EH (cell line): ENCODE data around the gene NME3.
A peak's percentile ranks its signal among the peaks of the same experiment; 100 is the strongest.
"Not testable (repeated sequence)": the region's sequence is repeated elsewhere in the genome, so short reads cannot be mapped to it uniquely, and the experiment has no call there.

Source experiments
- DNase-seq: peaks from one replicate; pipeline ENCODE4 v3.0.0-alpha.2; 2015; ENCODE audit warnings: low read depth

NME3 gene

DNA sequence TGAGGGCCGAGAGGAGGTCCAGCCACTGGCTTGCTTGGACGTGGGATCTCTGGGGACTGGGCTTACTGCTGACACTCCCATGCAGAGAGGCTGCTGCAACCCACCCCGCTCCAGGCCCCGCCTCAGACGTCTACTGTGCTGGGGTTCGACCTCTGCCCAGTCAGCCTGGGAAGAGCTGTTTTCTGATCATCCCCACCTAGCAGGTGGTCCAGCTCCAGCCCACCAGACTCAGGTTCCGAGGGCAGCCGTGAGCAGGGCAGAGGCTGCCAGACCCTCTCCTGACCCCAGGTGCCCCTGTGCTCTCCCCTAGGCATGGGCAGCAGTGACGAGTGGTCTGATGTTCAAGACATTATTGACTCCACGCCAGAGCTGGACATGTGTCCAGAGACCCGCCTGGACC, 23.4 kb downstream of the NME3 start:
- DNase-seq: no peak

DNA sequence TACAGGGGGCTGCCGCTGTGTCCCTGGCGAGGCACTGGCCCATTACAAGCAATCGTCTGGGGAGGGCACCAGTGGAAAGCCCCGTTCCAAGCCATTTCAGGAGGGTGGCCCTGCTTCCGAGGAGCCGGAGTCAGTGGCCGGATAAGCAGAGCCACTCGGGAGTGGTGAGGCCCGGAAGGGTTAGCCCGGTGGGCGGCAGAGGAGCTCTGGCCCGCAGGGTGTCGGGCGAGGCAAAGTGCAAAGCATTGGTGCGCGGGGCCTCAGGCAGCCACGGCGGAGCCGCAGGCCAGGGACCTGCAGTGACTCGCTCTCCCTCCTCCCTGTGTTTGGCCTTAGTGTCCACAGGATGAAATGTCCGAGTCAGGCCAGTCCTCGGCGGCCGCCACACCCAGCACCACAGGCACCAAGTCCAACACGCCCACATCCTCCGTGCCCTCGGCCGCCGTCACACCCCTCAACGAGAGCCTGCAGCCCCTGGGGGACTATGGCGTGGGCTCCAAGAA, 24.6 kb downstream of the NME3 start:
- peak; percentile 58 for DNase-seq

DNA sequence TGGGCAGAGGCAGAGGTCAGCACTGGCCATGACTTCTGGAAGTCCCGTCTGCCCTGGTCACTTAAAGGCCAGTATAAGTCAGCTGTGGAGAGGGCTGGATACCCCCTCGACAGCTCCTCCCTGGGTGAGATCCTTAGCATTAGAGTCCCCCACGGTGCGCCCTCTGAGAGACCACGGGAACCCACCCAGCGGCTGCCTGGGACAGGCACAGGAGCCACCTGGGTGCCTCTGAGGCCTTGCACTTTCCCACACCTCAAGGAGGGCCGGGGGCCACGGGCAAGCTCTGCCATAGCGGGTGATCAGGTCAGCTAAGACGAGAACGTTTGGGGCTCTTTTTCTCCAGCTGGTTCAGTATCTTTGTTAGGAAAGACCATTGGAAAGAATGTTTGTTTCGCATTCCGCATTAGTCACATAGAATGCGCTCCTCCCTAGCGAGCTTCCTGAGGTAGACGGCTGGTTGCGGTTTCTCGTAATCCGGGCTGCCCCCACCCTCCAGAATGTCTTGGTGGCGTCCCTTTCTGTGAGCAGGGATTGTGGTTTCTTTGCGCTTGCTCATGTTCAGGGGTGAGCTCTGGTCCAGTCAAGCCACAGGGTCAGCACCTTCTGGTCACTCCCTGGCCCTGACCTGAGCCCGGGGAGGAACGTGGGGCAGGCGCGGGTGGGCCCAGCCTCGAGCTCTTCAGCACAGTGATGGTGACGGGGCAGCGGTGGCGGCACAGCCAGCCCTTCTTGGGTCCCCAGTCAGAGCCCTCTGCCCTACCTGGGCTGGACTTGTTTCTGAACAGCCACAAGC, 25.2 kb downstream of the NME3 start:
- DNase-seq: peak; percentile 88

DNA sequence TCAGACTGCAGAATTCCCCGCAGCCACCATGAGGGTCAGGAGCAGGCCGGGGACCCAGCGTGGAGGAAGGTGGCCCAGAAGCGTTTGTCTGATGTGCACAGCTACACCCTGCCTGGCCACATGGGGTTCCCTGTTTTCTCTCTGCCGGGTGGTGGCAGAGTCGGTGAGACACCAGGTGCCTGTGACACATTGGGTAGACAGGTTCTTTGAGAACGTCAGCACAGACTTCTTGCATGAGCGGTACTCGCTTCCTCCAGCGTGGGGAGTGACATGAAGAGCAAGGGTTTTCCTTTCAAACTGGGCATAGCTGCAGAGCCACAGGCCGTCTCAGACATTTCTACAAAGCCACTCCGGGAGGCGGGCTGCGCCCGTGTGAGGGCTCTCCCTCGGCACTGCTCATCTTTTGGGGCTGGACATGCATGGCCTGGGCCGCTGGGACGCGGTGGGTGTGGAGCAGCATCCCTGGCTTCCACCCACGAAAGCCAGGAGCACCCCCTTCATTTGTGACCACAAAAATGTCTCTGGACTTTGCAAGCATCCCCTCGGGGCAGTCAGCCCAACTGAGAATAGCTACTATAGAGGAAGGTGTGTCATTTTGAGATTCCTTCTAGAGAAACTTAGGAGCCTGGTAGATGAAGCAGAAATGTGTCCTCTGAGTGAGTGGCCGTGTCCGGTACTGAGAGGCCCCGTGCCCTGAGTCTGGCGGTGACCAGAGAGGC, 26.0 kb downstream of the NME3 start:
- DNase-seq: peak; percentile 96

DNA sequence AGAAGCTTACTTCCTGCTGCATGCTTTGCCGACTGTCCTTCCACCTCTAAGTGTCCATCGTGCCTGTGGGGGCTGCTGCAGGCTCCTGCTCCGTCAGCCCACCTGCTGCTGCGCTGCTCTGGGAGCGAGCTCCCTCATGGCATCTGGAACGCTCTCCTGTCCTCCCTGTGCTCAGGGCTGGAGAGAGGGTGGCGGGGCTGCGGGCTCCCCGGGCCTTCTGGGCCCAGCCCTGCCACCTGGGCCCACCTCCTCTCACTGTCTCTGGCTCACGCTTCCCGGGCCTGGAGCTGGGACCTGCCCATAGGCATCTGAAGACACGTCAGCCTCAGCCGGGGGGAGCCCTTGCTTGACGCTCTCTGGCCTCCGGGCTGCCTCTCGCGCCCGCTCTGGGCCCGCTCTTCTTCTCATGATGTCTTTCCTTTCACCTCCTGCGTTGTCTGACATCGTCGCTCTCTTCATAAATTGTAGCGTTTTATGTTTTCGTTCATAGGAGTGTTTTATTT, 27.0 kb downstream of the NME3 start:
- no peak for DNase-seq

DNA sequence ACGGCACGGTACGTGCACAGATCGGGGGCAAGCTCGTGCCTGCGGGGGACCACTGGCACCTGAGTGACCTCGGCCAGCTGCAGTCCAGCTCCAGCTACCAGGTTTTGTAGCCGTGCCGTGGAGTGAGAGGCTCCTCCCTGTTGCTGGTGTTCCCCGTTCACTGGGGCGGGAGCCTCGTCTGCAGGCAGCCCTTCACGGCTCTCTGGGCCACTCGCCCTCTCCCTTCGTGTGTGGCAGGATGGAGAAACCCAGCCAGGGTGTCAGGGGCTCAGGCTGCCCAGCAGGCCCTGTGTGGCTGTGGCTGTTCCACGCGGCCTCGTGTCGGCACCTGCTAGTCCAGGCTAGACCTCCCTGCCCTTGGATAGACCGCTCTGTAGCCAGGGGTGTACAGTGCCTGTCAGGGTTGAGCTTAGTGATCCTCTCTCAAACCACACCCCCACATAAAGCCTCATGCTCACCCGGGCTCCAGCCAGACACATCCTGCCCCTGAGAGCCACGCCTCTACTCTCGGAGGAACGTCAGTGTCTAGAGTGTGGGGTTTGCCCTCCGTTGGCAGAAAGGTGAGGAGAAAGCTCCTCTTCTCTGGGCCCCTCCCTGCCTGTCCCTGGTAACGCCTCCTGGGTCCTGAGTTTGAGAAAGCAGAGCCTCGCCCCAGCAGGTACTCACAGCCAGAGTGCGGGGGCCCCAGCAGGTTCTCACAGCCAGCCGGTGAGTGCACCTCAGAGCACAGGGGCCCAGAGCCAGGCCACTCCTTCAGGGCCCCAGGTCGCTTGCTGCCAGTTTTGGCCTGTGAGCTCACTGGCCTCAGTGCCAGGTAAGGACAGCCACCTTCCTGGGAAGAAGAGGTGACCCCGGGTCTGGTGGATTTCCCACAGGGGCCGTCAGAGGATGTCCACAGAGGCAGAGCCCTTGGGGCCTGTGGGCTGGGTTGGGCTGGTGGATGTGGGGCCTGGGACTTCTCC, 27.7 kb downstream of the NME3 start:
- no peak for DNase-seq

DNA sequence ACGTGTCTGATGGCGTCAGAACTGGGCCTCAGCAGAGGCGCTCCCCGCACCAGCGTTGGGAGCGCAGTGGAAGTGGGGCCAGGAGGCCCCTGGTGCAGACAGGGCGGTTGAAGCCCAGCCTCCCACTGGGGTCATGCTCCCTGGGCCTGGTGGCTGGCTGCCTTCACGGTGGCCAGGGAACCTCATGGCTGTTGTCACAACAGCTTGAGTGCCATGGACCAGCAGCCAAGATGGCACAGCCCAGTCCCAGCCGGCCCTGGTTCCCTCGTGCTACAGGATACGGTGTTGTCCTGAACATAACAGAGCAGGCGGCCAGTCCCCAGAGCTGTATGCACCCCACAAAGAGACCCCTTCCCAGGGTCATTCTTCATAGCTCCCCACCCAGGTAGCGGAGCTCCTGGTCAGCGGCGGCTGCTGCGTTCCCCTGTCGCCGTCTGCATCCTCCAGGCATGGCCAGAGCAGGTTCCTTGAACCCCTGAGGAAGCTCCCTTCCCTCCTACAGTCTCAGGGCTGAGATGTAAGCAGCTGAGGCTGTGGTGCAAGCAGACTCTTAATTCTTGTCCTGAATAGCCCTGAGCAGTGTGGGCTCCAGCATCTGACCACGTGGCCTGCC, 29.7 kb downstream of the NME3 start:
- no peak for DNase-seq

DNA sequence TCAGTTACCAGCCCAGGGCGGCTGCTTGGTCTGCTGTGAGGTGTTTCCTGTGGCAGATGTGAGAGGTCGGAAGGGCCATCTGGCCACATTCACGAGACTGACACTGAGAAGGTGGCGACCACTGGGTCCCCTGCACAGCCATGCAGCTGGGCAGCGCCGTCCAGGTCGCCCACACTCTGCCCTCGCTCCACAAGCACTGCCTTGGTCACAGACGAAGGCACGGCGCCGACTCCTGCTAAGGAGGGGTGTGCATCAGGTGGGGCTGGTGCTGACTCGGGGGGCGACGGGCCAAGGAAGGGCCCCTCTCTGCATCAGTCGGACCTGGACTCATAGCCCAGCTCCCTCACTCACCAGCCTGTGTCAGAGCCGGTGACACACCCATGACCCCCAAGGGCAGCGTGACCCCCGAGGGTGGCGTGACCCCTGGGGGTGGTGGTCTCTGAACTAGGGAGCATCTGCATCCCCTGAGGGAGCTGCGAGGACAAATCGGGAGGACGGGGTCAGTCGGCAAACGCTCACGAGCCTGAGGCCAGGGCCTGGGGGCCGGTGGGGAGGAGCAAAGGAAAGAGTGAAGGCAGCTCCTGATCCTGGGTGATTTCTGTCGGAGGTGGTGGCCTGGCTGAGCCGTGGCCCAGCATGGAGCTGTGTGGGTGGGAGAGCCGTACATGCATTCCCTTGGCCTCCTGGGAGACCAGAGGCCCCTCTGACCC, 30.4 kb downstream of the NME3 start:
- no peak for DNase-seq

DNA sequence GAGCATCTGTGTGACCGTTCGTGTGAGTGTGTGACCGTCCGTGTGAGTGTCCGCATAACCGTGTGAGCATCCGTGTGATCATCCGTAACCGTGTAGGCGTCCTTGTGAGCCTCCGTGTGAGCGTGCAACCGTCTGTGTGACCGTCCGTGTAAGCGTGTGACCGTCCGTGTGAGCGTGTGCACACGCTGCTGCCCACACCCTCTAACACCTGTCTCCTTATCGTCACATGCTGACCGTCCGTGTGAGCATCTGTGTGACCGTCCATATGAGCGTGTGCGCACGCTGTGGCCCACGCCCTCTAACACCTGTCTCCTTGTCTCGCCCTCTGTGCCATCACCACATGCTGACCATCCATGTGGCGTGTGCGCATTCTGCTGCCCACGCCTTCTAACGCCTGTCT, 31.1 kb downstream of the NME3 start:
- DNase-seq: no peak

DNA sequence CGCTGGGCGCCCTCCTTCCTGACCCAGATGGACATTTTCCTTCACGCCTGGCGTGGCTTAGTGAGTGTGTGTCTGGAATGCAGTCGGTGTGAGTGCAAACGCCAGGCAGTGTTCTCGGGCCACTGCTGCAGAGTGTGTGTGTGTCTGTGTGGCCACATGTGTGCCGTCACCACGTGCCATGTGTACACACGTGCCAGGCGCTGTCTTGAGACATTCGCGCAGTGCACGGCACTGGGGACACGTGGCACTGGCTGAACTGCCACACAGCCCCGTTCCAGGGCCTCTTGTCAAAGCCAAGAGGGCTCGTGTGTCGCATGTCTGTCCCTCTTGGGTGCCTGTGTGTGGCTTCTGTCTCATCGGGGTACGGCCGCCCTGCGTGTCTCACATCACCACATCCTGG, 36.5 kb downstream of the NME3 start:
- no peak for DNase-seq

DNA sequence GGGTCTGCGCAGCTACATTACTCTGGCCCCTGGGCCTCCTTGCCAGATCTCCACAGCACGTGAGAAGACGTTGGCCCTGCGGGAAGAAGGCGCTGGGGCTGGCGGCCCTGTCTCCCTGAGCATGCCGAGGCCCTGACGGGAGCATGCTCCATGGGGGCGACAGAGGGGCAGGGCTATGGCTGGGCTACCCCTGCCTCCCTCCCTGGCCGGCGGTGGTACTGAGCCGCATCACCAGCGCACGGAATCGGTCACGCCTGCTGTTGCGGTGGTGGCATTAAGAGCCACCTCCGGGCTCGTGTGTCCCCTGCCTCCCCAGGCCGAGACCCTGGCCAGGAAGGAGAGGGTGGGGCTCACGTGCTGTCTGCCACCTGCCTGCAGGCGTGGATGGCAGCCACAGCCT, 37.2 kb downstream of the NME3 start:
- DNase-seq: no peak

DNA sequence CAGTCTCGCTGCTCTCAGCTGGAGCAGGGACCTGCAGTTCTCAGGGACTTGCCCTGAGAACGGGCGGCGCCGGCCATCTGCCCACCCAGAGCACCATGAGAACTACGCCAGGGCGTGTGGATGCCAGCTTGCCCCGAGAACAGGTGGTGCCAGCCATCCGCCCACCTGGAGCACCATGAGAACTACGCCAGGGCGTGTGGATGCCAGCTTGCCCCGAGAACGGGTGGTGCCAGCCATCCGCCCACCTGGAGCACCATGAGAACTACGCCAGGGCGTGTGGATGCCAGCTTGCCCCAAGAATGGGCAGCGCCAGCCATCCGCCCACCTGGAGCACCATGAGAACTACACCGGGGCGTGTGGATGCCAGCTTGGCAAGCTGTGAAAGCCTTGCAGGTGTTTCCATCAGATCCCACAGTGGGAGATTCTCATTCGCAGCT, 38.8 kb downstream of the NME3 start:
- not testable (repeated sequence) for DNase-seq

DNA sequence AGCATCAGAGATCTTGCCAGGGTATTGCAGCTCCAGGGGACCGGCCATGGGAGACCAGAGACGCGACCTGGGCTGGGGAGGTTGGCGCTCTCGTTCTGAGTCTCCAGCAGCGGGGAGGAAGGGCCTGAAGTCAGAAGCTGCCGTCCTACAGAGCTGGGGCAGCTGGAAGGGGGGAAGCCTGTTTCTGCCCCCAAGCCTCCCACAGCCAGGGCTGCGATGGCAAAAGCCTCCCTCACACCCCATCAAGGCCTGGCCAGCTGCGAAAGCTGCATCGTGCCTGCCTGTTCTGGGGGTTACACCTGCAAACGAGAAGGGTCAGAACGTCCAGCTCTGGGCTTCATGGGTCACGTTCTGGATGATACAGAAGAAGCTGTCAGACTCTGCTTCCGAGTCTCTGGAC, 39.3 kb downstream of the NME3 start:
- no peak for DNase-seq

DNA sequence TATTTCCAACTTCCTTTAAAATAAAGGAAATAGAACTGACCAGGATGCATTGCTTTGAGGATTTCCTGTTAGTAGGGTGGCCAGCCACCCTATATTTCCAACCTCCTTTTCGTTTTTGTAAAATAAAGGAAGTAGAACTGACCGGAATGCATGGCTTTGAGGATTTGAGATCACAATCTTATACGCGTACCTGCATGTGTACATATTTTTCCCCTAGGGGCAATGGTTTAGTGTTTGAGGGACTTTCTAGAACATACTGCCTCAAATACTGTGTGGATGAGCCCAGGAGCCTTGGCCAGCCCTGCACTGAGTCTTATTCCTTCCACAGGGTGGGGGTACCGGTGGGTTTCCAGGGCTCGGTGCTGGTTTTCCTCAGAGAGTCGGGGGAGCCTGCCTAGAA, 39.7 kb downstream of the NME3 start:
- DNase-seq: no peak

DNA sequence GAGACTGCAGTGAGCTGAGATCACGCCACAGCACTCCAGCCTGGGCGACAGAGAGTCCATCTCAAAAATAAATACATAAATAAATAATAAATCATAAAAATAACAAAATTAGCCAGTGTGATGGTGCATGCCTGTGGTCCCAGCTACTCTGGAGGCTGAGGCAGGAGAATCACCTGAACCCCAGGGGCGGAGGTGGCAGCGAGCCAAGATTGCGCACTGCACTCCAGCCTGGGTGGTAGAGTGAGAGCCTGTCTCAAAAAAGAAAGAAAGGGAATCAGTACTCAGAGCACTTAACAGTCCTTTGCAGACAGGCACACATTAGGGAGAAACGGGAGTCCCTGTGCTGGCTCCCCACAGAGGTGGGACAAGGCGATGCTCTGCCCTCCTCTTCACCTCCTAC, 40.3 kb downstream of the NME3 start:
- DNase-seq: no peak

DNA sequence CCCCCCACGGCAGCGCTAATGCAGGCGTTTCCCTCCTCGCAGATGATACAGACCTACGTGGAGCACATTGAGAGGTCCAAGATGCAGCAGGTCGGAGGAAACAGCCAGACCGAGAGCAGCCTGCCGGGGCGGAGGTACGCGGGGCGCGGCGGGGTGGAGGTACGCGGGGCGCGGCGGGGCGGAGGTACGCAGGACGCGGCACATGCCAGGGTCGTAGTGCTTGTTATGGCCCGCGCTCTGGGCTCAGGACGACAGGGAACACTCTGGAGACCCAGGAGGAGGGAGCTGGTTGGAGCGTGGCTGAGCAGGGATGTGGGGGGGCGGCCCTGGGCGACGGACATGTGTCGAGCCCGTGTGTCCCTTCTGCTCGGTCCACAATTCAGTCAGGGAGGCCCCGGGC, 41.9 kb downstream of the NME3 start:
- no peak for DNase-seq

DNA sequence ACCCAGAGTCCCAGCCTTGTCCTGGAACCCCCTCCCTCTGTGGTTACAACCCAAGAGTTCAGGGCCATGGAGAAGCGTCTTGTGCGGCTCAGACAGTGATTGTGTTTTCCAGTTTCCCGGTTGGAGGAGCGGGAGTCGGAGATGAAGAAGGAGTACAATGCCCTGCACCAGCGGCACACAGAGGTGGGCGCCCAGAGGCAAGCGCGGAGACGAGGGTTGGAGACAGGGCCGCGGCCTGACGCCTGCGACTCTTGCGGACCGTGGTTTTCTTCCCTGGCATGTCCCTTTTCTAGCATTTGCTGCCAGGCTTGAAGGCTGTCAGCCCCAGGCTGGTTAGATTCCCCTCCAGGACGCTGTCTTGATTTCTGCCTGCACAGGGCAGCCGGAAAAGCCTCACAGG, 42.3 kb downstream of the NME3 start:
- no peak for DNase-seq

DNA sequence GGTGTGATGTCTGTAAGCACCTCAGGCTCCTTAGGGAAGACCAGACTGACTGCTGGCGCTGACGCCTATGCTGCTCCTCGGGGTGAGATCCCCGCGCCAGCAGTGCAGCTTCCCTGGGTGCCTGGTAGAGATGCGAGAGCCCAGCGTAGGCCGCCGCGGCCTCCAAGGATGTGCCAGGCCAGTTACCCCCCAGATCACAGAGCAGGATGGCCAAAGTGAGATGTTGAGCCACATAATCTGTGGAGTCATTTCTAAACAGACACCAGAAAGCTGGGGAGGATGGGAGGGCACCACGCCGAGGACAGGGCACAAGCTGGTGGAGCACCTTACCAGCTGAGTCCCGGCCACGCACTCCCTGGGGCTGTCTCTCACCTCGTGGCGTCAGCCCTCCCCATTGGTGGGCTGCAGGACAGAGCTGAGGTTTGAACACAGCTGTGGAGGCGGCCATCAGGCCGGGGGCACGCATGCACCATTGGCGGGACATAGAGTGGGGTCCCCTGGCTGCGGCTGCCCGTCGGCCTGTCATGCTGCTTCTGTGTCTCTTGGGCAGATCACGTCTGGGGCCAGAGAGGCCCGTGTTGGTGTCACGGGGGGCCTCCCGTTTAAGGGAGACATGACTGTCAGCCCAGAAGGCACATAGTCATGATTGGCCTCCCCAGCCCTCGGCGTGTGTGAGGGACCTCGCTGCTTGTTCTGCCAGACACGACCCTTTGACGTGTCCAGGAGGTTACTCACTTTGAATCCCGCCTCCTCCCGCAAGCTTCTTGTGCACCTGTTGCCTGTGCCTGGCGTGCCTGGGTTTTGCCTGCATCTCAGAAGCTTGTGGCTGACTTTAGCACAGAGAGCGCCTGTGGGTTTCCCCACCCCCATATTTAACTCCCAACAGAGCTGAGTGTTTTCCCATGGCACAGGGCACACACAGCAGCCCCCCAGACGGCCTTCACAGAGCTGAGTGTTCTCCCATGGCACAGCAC, 43.4 kb downstream of the NME3 start:
- DNase-seq: no peak

DNA sequence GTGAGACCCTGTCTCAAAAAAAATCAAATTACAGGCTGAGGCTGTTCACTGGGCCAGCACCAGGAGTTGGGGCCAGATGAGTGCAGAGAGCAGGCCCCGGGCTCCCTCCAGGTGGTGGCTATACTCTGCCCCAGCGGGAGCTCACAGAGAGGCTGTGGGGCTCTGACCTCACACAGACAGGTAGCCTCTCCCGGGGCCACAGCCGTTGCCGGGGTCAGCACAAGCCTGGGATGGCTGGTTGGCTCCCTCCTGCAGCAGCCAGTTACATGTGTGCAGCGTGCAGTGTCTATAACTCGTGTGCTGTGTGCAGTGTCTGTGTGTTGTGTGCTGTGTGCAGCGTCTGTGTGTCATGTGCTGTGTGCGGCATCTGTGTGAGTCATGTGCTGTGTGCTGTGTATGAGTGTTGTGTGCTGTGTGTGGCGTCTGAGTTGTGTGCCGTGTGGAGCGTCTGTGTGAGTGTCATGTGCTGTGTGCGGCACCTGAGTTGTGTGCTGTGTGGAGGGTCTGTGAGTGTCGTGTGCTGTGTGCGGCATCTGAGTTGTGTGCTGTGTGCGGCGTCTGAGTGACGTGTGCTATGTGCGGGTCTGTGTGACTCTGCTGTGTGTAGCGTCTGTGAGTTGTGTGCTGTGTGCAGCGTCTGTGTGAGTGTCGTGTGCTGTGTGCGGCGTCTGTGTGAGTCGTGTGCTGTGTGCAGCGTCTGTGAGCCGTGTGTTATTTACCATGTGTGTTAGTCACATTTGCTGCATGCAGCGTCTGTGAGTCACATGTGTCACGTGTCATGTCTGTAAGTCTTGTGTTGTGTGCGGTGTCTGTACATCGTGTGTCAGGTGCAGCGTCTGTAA, 44.5 kb downstream of the NME3 start:
- no peak for DNase-seq
